Measurements from ENCODE around the gene OGDHL. TPM values are rescaled to one million over a fixed set of nuclear protein-coding genes. Genes with fewer than 3 reads are reported as not detected.

OGDHL gene
- total and polyA plus RNA-seq, 2 donors (not counting 3 experiments of a cell fraction or from before 2014, with no cell fraction given): 0.43 to 1.0 TPM

GRCh38 chr10:49696311-49696710 lies 65.8 kb downstream of the OGDHL start:
- no peak overlapping the region for H3K27ac ChIP-seq (ENCODE audit: insufficient read depth, low read depth, low read length)
- no peaks in the 10 kb centered on the region for H3K9me1 ChIP-seq (replicated peaks; ENCODE audit: control insufficient read depth, extremely low read depth, insufficient read depth, low read length)
- H4K20me1 ChIP-seq (replicated peaks; ENCODE audit: control insufficient read depth, extremely low read depth, insufficient read depth, low read length): no peaks in the 10 kb centered on the region
- no peaks in the 10 kb centered on the region for H3K79me2 ChIP-seq (ENCODE audit: control insufficient read depth, insufficient read depth, low read length)
- H2AFZ ChIP-seq (ENCODE audit: low read depth, low read length): no peak overlapping the region
- peaks cover 5 to 19% of the 10 kb centered on the region in 2 experiments for H3K27me3 ChIP-seq (ENCODE audit: control insufficient read depth in 2 of 2, insufficient read depth in 2 of 2, low read length in 2 of 2)
- no TSS peak for BruUV-seq (replicated peaks)
- intact Hi-C loops (cut with micrococcal nuclease): no loop called here
- no peak overlapping the region for H3K4me3 ChIP-seq (replicated peaks in 1 of 3; ENCODE audit: insufficient read depth in 1 of 3, low read depth in 1 of 3, low read length in 3 of 3)
- H3K9ac ChIP-seq (replicated peaks; ENCODE audit: extremely low read depth, insufficient read depth, low read length): no peak overlapping the region
- POLR2A ChIA-PET: no interaction called here
- no peak overlapping the region for H3K4me2 ChIP-seq (ENCODE audit: insufficient read depth, low read length)
- H3K36me3 ChIP-seq (ENCODE audit: control insufficient read depth in 2 of 2, extremely low read depth in 1 of 2, insufficient read depth in 2 of 2, low read length in 2 of 2): no peaks in the 10 kb centered on the region
- TF ChIP-seq CTCF (IDR thresholded peaks at IDR 0.05; ENCODE audit: extremely low read depth in 1 of 2, insufficient read depth in 1 of 2, low read depth in 1 of 2, low read length in 2 of 2): no peak
- no peak for TF ChIP-seq MAX (IDR thresholded peaks at IDR 0.05; ENCODE audit: insufficient read depth, insufficient read length)
- TF ChIP-seq FOS (IDR thresholded peaks at IDR 0.05; ENCODE audit: borderline replicate concordance, insufficient read depth, low read length): no peak
- TF ChIP-seq EZH2 (IDR thresholded peaks at IDR 0.05; ENCODE audit: borderline replicate concordance, low read depth, low read length, severe bottlenecking): no peak
- TF ChIP-seq POLR2A (IDR thresholded peaks at IDR 0.05; ENCODE audit: low read depth, low read length): no peak
- no peak for TF ChIP-seq JUN (IDR thresholded peaks at IDR 0.05; ENCODE audit: borderline replicate concordance, insufficient read depth, insufficient read length, low read depth)
- TF ChIP-seq MYC (IDR thresholded peaks at IDR 0.05; ENCODE audit: low read depth, low read length): no peak
- no peak for TF ChIP-seq GATA2 (IDR thresholded peaks at IDR 0.05; ENCODE audit: insufficient read depth, insufficient read length, low read depth, low read length)
- no peak for TF ChIP-seq POLR2AphosphoS5 (IDR thresholded peaks at IDR 0.05; ENCODE audit: insufficient read depth, low read depth, low read length)
- dilution Hi-C loops (cut with MboI; ENCODE audit: extremely low pct_ligation_motif_present, low sequenced_read_pairs): no loop called here
- H3K9me3 ChIP-seq (replicated peaks; ENCODE audit: control insufficient read depth, insufficient read depth, low read length): no peaks in the 10 kb centered on the region
- H3K4me1 ChIP-seq (ENCODE audit: control insufficient read depth, extremely low read depth, insufficient read depth, low read length): no peaks in the 10 kb centered on the region
- FAIRE-seq (no peak), DNase-seq (ENCODE audit: low read depth, low spot score) (no peak)
- CTCF ChIA-PET: no interaction called here
